AG10803 (cell line): ENCODE results near the gene POMT1.

Experiments
- DNase-seq: peaks from one replicate; pipeline ENCODE4 v3.0.0; 2010; ENCODE audit warnings: low read depth
- H3K4me3 ChIP-seq: 2 replicates; pipeline ENCODE4 v1.5.1; 2011; ENCODE audit warnings: mild to moderate bottlenecking, low read length, control low read depth
- CTCF ChIP-seq: conservative IDR thresholded peaks from 2 replicates; pipeline ENCODE4 v1.5.1; 2011; ENCODE audit warnings: mild to moderate bottlenecking, low read length, control low read depth, inconsistent platforms

The POMT1 gene

GRCh38 chr9:131567910-131568309 is 65.2 kb downstream of the POMT1 start:
- DNase-seq = no peak
- no peak for TF ChIP-seq CTCF
- no peak overlapping the region for H3K4me3 ChIP-seq
